ENCODE measurements around the gene UTP11.

UTP11 gene

DNA sequence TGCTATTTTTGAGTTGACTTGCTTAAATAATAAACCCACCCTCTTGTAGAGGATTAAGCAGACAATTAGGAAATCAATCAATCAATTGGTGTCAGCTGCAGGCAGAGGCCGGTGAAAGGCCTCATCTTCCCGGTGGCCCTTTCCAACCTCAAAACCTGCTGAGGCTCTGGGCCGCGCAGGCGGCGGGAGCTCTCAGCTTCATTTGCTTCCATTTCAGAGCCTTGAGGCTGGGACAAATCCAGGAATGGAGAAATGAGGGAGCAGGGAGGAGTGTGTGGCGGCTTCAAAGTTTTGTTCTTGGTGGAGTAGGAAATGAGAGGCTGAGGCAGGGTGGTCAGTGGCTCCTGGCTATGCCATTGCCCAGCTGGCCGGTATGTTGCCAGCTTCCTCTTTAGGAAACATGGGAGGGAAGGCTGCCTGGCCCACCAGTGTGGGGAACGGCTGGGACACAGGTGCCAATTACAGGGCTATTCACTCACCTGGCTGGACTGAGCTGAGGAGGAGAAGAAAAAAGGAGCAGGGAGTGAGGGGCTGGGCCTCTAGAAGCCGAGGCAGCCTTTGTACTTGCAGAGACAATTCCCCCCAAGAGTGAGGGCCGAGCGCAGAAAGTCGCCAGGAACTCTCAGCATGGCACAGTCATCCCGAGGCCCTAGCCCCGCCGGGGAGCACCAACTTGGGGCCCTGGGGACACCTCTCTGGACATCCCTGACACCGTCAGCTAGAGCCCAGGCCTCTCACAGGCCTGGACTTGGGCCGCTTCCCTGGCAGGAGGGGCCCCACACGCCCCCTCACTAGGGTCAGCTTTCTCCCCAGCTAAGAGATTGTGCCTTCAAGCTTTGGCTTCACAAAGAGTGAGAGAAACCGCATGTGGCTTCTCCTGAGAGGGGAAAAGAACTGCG lies 29.7 kb downstream of the UTP11 start:
- no peaks in the 10 kb centered on the region for H3K27me3 ChIP-seq (replicated peaks; ENCODE audit: control insufficient read depth, insufficient read depth, low read length)
- TF ChIP-seq, protein P1, sequence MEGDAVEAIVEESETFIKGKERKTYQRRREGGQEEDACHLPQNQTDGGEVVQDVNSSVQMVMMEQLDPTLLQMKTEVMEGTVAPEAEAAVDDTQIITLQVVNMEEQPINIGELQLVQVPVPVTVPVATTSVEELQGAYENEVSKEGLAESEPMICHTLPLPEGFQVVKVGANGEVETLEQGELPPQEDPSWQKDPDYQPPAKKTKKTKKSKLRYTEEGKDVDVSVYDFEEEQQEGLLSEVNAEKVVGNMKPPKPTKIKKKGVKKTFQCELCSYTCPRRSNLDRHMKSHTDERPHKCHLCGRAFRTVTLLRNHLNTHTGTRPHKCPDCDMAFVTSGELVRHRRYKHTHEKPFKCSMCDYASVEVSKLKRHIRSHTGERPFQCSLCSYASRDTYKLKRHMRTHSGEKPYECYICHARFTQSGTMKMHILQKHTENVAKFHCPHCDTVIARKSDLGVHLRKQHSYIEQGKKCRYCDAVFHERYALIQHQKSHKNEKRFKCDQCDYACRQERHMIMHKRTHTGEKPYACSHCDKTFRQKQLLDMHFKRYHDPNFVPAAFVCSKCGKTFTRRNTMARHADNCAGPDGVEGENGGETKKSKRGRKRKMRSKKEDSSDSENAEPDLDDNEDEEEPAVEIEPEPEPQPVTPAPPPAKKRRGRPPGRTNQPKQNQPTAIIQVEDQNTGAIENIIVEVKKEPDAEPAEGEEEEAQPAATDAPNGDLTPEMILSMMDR (IDR thresholded peaks at IDR 0.05; ENCODE audit: insufficient read depth, low read length, poor library complexity, severe bottlenecking) = no peak
- no peaks in the 10 kb centered on the region for H3K36me3 ChIP-seq (ENCODE audit: control insufficient read depth, insufficient read depth, low read length)
- no peak overlapping the region for H3K4me3 ChIP-seq (replicated peaks; ENCODE audit: low read depth, low read length)
- no peak for DNase-seq (ENCODE audit: extremely low read depth, insufficient read length)

DNA sequence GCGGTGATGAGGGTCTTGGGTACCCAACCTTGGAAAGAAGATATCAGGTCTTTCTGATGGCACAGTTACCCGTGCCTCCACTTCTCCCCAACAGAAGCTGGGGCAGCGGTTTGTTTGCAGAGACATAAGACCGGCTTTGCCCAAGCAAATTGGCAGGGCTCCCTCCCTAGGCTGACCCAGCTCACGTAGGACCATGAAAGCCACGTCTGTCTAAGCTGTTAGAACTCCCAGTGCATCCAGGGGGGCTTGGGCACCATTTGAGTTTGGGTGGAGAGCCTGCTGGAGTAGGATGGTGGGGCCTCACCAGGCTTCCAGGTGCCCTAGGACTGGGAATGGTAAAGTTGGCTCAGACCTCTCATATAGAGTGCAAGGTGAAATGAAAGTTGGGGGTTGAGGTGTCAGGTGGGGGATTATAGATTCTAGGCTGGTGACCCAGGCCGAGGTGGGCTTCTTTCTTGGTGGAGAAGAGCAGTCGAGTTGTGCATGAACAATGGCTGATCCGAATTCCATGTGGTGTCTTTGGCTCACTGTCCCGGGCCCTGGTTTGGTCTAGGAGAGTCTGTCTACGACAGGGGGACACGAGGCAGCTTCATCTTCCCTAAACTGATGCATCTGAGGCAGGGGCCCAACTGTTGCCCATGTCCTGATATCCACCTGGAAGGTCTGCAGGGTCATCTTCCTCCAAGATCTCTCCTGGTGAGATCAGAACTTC lies 30.7 kb downstream of the UTP11 start:
- no peak overlapping the region; the same call in 1 of the 2 replicates for H3K4me3 ChIP-seq (replicated peaks; ENCODE audit: low read depth, low read length)

DNA sequence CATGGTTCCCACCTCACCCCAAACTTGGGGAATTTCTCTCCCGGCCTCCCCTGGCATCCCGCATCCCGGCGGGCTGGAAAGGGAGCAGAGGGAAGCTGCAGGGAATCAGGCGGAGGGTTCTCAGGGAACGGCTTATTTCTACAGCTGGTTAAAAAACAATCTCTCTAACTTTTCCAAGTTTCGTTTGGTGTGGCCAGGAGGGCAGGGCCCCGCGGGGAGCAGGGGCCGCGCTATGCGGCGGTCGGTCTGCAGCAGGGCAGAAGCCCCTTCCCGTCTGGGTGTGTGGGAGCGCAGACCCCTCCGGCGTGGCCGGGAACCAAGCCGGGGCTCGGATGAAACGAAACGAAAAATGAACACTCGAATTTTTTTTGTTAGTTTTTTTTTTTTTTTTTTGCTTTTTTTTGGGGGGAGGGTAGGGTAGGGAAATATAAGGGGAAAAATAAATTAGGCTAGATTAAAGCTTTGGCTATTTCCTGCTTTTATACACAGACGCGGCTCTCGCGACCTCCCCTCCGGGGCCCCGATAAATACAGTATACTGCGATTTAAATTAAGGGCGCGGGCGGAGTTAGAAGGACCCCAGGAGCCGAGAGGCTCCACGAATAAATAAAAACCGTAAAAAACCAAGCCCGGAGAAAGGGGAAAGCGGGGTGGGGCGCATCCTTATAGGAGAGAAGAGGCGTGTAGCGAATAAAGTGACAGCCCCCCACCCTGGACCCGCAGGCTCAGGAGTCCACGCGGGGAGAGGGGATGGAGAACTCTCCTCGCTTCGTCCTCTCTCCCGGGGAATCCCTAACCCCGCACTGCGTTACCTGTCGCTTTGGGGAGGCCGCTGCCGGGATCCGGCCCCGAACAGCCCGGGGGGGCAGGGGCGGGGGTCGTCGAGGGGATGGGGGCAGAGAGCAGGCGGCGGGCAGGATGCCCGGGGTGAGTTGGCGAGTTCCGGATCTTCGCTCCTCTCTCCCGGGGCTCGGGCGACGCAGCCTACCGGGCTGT lies 32.0 kb downstream of the UTP11 start:
- DNase-seq (ENCODE audit: extremely low read depth, insufficient read length) = no peak
- H3K36me3 ChIP-seq (ENCODE audit: control insufficient read depth, insufficient read depth, low read length) = no peaks in the 10 kb centered on the region
- H3K27me3 ChIP-seq (replicated peaks; ENCODE audit: control insufficient read depth, insufficient read depth, low read length) = no peaks in the 10 kb centered on the region
- peak overlapping the region; percentile 68 for H3K4me3 ChIP-seq (replicated peaks; ENCODE audit: low read depth, low read length)
- TF ChIP-seq, protein P1 (IDR thresholded peaks at IDR 0.05; ENCODE audit: insufficient read depth, low read length, poor library complexity, severe bottlenecking) = no peak

More for the DNA sequence above, 30.7 kb downstream of the UTP11 start:
- Histone ChIP-seq H3K27me3 (replicated peaks; ENCODE audit: control insufficient read depth, insufficient read depth, low read length) (no peaks in the 10 kb centered on the region), H3K36me3 (ENCODE audit: control insufficient read depth, insufficient read depth, low read length) (no peaks in the 10 kb centered on the region)
- TF ChIP-seq, protein P1 (IDR thresholded peaks at IDR 0.05; ENCODE audit: insufficient read depth, low read length, poor library complexity, severe bottlenecking) = no peak
- DNase-seq (ENCODE audit: extremely low read depth, insufficient read length) = no peak

DNA sequence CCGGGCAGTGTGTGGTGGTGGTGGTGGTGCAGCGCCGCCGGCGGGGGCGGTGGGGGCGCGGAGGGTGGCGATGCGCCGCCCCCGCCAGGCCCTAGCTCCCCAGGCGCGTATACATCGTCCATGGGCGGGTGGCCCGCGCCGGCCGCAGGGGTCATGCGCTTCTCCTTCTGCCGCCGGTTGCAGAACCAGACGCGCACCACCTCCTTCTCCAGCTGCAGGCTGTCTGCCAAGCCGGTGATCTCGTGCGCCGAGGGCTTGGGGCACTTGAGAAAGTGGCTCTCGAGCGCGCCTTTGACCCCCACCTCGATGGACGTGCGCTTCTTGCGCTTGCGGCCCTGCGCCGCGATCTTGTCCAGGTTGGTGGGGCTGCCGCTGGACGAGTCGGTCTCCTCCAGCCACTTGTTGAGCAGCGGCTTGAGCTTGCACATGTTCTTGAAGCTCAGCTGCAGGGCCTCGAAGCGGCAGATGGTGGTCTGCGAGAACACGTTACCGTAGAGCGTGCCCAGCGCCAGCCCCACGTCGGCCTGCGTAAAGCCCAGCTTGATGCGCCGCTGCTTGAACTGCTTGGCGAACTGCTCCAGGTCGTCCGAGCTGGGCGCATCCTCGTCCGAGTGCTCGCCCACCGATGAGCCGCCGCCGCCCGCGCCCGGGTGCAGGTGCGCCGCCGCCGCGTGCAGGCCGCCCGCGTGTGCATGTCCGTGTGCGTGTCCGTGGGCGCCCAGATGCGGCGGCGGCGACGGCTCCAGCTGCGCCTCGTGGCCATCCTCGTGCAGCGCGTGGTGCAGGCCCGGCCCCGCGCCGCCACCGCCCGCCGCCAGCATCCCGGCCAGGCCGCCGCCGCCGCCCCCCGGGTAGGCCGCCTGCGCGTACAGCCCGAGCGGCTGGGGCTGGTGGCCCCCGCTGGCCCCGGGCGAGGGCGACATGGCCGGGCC lies 33.1 kb downstream of the UTP11 start:
- peak overlapping the region; percentile 68 for H3K4me3 ChIP-seq (replicated peaks; ENCODE audit: low read depth, low read length)
- TF ChIP-seq, protein P1 (IDR thresholded peaks at IDR 0.05; ENCODE audit: insufficient read depth, low read length, poor library complexity, severe bottlenecking) = no peak
- no peaks in the 10 kb centered on the region for H3K36me3 ChIP-seq (ENCODE audit: control insufficient read depth, insufficient read depth, low read length)
- DNase-seq (ENCODE audit: extremely low read depth, insufficient read length) = no peak
- no peaks in the 10 kb centered on the region for H3K27me3 ChIP-seq (replicated peaks; ENCODE audit: control insufficient read depth, insufficient read depth, low read length)
